GM19193 (cell line): ENCODE measurements around the gene ABCA2.

Experiments
- POLR2A ChIP-seq: IDR thresholded peaks from 4 replicates; pipeline ENCODE4 v1.6.1; 2011; ENCODE audit not compliant: insufficient read depth, insufficient read length; ENCODE audit errors: extremely low read depth

ABCA2 gene

GRCh38 chr9:137018761-137019559, 9.1 kb downstream of the ABCA2 start:
- TF ChIP-seq POLR2A, result no peak

DNA sequence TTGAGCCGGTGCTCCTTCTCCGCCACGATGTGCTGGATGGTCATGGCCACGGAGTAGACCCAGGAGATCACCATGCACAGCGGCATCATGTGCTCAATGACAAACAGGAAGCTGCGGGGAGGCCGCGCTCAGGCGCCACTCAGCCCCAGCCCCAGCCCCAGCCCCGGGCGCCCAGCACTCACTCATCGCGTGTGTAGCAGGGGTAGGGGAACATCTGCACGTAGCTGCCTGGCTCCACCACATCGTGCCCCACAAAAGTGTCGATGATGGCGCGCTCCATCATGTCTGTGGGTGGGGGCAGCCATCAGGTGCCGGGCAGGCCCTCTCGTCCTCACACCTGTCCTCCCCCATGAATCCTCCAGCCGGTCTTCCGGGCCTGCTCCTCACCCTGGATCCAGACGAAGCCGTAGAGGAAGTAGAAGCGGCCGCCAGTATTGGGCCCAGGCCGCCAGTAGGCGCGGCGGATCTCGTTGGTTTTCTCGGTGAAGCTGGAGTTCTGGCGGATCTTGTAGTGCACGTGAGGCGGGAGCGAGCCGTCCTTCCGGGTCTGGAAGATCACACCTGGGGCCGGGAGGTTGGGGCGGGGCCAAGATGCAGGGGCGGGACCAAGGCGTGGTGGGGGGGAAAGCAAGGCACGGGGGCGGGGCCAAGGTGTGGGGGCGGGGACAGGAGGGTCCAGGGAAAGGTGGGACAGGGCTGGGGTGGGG, 10.1 kb downstream of the ABCA2 start:
- TF ChIP-seq POLR2A, result no peak

DNA sequence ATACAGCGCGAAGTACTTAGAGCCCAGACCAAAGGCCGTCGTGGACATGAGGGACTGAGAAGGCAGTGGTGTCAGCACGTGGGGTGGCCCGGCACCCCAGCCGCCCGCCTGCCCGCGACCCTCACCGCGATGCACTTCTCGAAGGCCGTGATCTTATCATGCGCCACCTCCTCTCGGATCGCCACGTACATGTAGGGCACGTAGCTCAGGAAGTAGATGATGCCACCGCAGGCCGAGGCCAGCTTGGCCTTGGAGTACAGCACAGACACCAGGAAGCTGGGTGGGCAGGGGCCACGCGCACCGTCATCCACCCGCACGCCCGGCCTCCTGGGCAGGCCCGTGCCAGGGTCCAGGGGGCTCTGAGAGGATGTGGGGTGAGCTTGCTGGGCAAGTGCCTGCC, 11.0 kb downstream of the ABCA2 start:
- no peak for TF ChIP-seq POLR2A

DNA sequence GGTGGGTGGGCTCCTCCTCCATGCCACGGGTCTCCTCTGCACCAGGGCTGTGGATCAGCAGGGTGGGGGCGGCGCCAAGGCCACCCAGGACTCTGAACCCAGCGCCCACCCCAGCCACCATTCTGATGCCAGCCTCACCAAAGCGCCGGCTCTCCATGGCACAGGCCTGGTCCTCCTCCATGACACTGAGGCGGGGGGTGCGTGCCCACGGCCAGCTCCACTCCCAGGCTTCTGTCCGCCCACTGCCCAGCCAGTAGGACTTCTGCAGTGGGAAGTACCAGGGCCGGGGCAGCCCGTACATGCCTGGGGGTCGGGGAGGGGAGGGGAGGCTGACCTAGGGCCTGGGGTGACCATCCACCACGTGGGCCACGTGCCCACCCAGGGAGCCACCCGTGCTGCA, 11.6 kb downstream of the ABCA2 start:
- no peak for TF ChIP-seq POLR2A

DNA sequence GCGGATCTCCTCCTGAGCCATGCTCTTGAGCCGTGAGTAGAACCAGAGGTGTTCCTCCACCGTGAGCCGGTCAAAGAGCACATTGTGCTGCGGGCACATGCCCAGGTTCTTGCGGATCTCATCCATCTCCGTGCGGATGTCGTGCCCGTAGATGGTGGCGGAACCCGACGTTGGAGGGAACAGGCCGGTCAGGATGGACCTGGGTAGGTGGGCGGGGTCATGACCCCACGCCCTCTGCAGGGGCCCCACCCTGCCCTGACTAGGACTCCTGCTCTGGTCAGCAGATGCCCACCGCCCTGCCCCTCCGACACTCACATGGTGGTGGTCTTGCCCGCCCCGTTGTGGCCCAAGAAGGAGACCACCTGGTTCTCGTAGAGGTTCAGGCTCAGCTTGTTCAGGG, 12.1 kb downstream of the ABCA2 start:
- no peak for TF ChIP-seq POLR2A

DNA sequence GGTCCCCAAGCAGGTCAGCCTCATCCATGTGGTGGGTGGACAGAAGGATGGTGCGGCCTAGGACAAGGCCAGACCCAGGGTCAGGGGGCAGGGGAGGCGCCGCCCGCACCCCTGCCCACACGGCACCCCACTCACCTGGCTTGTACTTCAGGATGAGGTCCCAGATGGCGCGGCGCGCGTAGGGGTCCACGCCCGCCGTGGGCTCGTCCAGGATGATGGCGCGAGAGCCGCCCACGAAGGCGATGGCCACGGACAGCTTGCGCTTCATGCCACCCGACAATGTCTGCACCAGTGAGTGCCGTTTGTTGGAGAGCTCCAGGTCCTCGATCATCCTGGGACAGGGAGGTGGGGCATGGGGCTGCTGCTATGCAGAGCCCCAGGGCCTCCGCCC, 12.5 kb downstream of the ABCA2 start:
- no peak for TF ChIP-seq POLR2A

DNA sequence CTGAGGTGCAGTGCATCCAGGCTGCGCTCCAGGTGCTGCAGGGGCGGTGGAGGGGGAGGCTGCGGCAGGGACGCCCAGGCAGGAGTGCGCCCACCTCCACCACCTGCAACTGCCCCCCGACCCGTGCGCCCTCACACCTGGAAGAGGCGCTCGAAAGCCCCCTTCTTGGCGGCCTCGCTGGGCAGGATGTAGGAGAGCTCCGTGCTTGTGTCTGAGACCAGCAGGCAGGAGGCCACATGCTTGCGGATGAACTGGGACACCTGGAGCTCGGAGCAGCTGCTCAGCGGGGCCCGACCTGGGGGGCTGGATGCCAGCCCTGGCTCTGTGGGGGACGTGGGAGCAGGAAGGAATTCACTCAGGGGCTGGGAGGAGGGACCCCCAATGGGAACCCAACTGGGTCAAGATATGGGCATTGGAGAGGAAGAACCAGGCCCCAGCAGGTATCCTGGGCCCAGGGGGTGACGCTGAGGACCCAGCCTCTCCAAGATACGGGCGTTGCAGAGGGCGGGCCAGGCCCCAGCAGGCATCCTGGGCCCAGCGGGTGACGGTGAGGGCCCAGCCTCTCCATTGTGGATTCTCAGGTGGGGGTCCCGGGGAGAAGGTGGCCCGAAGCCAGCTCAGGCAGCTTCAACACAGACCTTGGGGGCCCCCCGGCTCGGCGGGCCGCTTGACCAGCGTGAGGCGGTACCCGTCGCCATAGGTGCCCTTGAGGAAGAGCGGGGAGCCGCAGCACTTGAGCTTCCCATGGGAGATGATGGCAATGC, 13.1 kb downstream of the ABCA2 start:
- TF ChIP-seq POLR2A, result no peak

DNA sequence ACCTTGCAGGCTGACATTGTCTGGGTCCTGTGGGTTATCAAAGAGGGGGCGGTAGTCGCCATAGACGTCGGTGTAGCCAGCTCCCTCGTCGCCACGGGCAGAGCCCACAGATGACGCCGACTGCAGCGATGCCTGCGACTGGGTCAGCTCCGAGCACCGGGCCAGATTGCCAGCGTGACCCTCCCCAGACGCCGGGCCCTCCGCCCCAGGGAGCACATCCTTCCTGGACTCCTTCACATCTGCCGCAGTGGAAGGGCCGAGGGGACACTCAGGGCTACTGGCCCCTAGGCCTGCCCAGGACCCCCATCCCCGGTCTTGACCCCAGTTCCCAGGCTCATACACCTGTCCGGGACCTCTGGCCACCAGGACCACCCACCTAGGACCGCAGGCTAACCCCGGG, 13.9 kb downstream of the ABCA2 start:
- no peak for TF ChIP-seq POLR2A

DNA sequence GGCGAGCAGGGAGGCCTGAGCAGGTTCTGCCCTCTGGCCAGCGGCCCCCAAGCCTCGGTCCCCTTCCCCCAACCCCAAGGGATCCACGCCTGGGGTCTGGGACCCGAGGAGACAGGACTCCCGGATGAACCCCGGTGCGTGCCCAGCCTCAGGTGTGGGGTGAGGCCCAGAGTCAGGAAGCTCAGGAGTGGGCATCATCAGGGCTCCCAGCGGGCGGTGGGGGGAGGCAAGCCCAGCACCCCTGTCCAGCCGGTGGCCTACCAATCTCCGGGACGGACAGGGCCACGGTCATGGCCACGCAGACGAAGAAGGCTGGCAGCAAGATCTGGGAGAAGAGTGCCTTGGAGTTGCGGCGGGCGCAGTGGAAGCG, 14.5 kb downstream of the ABCA2 start:
- no peak for TF ChIP-seq POLR2A

DNA sequence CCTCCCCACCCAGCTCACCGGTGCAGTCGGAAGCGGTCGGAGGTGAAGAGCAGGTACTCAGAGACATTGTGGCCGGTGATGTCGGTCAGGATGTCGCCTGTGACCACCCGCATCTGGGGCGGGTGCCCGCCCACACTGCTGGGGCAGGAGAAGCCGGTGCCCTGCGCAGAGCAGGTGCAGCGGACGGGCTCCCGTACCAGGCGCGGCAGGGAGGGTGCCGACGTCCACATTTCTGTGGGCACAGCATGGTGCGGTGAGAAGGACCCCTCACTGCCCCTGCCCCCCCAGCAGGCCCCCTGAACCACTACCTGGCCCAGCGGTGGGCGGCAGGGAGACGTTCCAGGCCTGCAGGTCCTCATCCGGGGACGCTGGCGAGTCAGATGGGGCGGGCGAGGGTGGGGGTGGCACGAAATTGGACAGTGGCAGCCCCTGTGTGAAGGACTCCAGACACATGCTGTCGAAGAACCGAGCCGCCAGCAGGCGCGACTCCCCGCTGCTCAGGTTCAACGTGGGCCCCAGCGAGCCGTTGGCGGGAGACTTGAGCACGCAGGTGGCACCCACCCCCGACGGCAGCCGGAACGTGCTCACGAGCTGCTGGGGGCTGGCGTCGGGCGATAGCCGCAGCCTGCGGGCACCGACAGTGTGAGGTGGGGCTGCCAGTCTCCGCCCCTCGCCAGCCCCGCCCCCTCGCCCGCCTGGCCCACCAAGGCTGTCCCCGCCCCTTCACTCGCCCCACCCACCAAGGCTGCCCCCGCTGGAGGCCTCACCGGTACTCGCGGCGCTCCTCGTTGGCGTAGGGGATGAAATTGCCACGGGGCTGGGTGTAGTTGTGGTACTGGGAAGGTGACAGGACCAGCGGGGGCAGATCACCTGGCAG, 15.1 kb downstream of the ABCA2 start:
- no peak for TF ChIP-seq POLR2A

GRCh38 chr9:137011907-137012675, 15.9 kb downstream of the ABCA2 start:
- TF ChIP-seq POLR2A, result no peak

- TF ChIP-seq POLR2A, result no peak
Observed at GRCh38 chr9:137011156-137011555, 16.9 kb downstream of the ABCA2 start.

- TF ChIP-seq POLR2A, result no peak
Observed at GRCh38 chr9:137009938-137010732, 17.9 kb downstream of the ABCA2 start.
